Thymus (tissue), 11 donors: ENCODE data around the gene TBC1D2B. TPM values are rescaled to one million over a fixed set of nuclear protein-coding genes. Genes with fewer than 3 reads are reported as not detected.
A peak's percentile ranks its signal among the peaks of the same experiment; 100 is the strongest.

Experiments used
- DNase-seq, 9 donors: peaks; one replicate each; pipeline ENCODE4 v3.0.0-alpha.2; 2013; ENCODE audit warnings: low spot score in 9 of 9, low read depth in 6 of 9, missing footprints in 1 of 9
- H3K27ac ChIP-seq, 2 donors: one replicate each; pipeline ENCODE4 v1.5.1; 2013; ENCODE audit warnings: control low read depth in 1 of 2, low read depth in 1 of 2, low read length in 1 of 2, mild to moderate bottlenecking in 1 of 2, moderate library complexity in 1 of 2
- H3K27me3 ChIP-seq, 2 donors: one replicate each; pipeline ENCODE4 v1.5.1; 2013; ENCODE audit warnings: low read length in 1 of 2; ENCODE audit not compliant: control insufficient read depth in 2 of 2, insufficient read depth in 1 of 2
- H3K36me3 ChIP-seq, 2 donors: one replicate each; pipeline ENCODE4 v1.5.1; 2013; ENCODE audit warnings: low read length in 1 of 2, mild to moderate bottlenecking in 1 of 2, moderate library complexity in 1 of 2; ENCODE audit not compliant: control insufficient read depth in 2 of 2, insufficient read depth in 2 of 2
- H3K4me1 ChIP-seq, 2 donors: one replicate each; pipeline ENCODE4 v1.5.1; 2013; ENCODE audit warnings: low read length in 2 of 2; ENCODE audit not compliant: control insufficient read depth in 2 of 2, insufficient read depth in 2 of 2
- H3K4me3 ChIP-seq, 2 donors: one replicate each; pipeline ENCODE4 v1.5.1; 2013; ENCODE audit warnings: low read length in 2 of 2, control low read depth in 1 of 2, mild to moderate bottlenecking in 1 of 2
- H3K9me3 ChIP-seq, 2 donors: one replicate each; pipeline ENCODE4 v1.5.1; 2013; ENCODE audit warnings: low read length in 1 of 2, mild to moderate bottlenecking in 1 of 2; ENCODE audit not compliant: control insufficient read depth in 2 of 2, insufficient read depth in 1 of 2
- WGBS: extraction: QIAGEN DNeasy Blood & Tissue Kit; methylation state at CpG from one replicate; pipeline ENCODE4 v1.1.7; 2013; 5-methylcytosine and 5-hydroxymethylcytosine counted together
- polyA plus RNA-seq: library from polyadenylated mRNA; stranded (reverse); fragments of 200-250 nt; gene quantifications from one replicate; pipeline ENCODE4 v1.2.3, GENCODE V29; 2013
- total RNA-seq: library from RNA; stranded (reverse); fragments of 120-200 nt; gene quantifications from one replicate; pipeline ENCODE4 v1.2.4, GENCODE V29; 2013
- donor health status: healthy.

Gene TBC1D2B
- total and polyA plus RNA-seq, 2 donors = 20.0 to 32.7 TPM

DNA sequence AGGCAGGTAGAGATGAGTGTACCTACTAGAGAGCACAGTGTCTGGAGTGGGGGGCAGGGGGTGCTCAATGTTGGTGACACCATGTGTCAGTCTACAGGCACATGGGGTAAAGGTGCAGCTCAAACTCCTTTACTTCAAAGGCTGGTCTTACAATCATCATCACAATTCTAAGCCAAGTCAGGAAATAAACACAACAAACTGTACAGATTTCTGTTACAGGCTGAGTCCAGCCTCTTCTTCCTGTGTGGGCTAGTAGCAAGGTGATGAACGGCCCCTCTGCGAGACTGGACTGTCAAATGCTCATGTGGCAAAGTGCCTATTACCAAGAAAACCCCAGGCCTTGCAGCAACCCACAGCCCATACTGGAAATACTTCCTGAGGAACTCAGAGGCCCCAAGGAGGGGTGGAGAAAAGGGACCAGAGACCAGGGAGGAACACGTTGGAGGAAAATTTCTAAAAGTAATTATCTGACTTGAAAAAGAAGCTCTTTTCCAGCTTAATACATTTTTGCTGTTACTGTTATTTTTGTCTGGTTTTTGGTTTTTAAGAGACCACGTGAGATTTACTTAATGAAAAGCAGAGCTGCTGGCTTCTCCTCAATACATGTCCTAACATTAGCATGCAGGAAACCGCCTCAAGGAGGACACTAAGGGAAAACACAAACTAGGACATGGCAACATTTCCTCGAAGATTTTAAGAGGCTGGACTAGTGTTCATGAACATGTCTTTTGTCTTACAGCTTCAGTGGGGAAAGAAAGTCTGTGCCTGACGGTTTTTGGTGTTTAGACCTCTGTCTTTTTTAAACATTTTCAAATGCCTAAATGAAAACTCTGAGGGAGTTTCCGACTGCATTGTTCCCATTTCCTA lies 29.5 kb downstream of the TBC1D2B start:
- H3K36me3 ChIP-seq = peaks cover 14 to 55% of the 10 kb centered on the region in 2 donors
- DNase-seq = peak in 1 of 9 donors; percentile 48
- peak overlapping the region; percentile 85 to 90 for H3K27ac ChIP-seq
- H3K27me3 ChIP-seq = no peaks in the 10 kb centered on the region
- H3K9me3 ChIP-seq = no peaks in the 10 kb centered on the region
- H3K4me1 ChIP-seq = peaks cover 60 to 72% of the 10 kb centered on the region in 2 donors
- WGBS = 38% methylated on average over 8 of the region's 8 CpGs
- no peak overlapping the region for H3K4me3 ChIP-seq

DNA sequence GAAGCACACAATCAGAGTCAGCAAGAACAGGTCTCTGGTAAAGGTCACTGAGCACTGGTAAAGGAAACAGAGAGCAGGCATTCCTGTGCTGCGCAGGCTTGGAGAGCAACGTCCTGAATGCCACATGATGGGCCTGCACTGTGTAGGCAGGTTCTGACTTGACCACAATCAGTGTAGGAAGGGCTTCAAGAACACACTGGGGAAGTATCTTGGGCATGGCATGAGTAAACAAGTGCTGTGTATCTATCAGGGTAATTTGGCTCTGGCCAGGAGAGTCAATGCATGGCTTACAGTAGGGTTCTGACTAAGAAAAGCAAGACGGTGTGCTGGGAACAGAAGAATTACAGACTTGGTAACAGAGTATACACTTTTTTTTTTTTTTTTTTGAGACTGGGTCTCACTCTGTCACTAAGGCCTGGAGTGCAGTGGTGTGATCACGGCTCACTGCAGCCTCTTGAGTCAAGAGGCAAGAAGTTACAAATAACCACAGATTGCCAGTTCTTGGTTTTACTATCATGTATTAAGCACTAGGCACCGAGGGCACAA lies 30.6 kb downstream of the TBC1D2B start:
- peak overlapping the region; percentile 81 to 90 for H3K27ac ChIP-seq
- H3K36me3 ChIP-seq = peaks cover 18 to 54% of the 10 kb centered on the region in 2 donors
- peaks cover 49 to 60% of the 10 kb centered on the region in 2 donors for H3K4me1 ChIP-seq
- no peaks in the 10 kb centered on the region for H3K9me3 ChIP-seq
- H3K27me3 ChIP-seq = no peaks in the 10 kb centered on the region
- WGBS = 68% methylated on average over 5 of the region's 5 CpGs
- DNase-seq = peak in 1 of 9 donors; percentile 34
- H3K4me3 ChIP-seq = no peak overlapping the region

DNA sequence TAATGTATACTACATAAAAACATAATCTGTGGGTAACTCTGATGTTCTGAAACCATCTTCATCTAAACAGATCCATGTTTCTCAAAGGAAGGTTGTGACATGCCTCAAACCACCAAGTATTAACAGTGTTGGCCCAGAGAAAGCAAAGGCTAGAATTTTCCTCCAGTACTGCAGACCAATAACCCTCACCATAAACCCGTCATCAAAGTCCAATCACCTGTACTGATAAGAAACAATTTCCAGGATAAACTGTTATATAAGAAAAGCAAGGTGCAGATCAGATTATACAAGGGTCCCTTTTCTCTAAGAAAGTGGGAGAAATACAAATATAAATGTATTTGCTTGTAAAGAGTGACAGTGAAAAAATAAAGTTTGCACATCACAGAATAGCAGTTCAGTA lies 32.3 kb downstream of the TBC1D2B start:
- no peak for DNase-seq
- Histone ChIP-seq H3K4me3 (no peak overlapping the region), H3K27ac (peak overlapping the region in 1 of 2 donors; percentile 36), H3K27me3 (no peaks in the 10 kb centered on the region), H3K36me3 (peaks cover 19 to 51% of the 10 kb centered on the region in 2 donors), H3K4me1 (peaks cover 35 to 48% of the 10 kb centered on the region in 2 donors), H3K9me3 (no peaks in the 10 kb centered on the region)
- WGBS = 93% methylated on average over 1 of the region's 1 CpG

DNA sequence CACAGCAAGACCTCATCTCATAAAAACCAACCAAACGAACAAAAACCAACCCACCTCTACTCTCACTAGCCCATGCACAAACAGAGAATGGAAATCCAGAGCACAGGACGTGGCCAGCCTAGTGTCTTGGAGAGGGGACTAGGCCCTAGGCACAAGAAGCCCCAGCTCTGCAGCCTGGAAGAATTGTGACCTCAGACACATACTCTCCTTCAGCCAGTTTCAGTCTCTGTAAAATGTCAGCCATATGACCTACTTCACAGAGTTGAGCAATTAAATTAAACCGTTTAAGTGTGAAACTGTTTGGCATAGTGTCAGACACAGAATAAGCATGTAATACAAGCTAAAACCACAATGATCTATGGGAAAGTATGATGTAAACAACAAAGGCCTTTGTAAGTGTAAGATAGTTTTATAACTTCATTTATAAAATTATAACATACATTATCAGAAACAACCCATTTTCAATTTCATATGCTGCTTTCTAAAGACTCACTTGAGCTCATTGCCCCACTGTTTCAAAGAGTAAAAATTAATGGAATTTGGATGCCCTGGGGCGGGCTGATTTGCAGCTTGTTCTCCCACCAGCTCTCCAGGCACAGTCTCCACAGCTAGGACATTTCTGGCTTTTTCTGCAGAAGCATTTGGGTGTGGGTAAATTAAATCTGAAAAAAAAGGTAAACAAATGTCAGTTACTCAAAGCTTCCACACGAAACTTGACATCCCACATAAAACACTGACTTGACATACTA lies 32.9 kb downstream of the TBC1D2B start:
- Histone ChIP-seq H3K9me3 (no peaks in the 10 kb centered on the region), H3K36me3 (peaks cover 23 to 54% of the 10 kb centered on the region in 2 donors), H3K27ac (peak overlapping the region; percentile 70 to 81), H3K27me3 (no peaks in the 10 kb centered on the region), H3K4me3 (no peak overlapping the region), H3K4me1 (peaks cover 30 to 48% of the 10 kb centered on the region in 2 donors)
- 67% methylated on average over 5 of the region's 5 CpGs for WGBS
- DNase-seq = peak in 1 of 9 donors; percentile 38

- no peak overlapping the region for H3K4me3 ChIP-seq
- H3K27me3 ChIP-seq = no peaks in the 10 kb centered on the region
- H3K4me1 ChIP-seq = peaks cover 23 to 48% of the 10 kb centered on the region in 2 donors
- H3K9me3 ChIP-seq = no peaks in the 10 kb centered on the region
- no peak for DNase-seq
- 96% methylated on average over 3 of the region's 3 CpGs for WGBS
- H3K27ac ChIP-seq = no peak overlapping the region
- peaks cover 27 to 60% of the 10 kb centered on the region in 2 donors for H3K36me3 ChIP-seq
Observed at GRCh38 chr15:78041946-78042345, 35.6 kb downstream of the TBC1D2B start.

- Histone ChIP-seq H3K36me3 (peaks cover 24 to 64% of the 10 kb centered on the region in 2 donors), H3K27ac (no peak overlapping the region), H3K9me3 (no peaks in the 10 kb centered on the region), H3K4me1 (peaks cover 27 to 53% of the 10 kb centered on the region in 2 donors), H3K27me3 (no peaks in the 10 kb centered on the region), H3K4me3 (no peak overlapping the region)
- 3% methylated on average over 1 of the region's 1 CpG for WGBS
- no peak for DNase-seq
Observed at GRCh38 chr15:78040653-78041244, 36.8 kb downstream of the TBC1D2B start.

DNA sequence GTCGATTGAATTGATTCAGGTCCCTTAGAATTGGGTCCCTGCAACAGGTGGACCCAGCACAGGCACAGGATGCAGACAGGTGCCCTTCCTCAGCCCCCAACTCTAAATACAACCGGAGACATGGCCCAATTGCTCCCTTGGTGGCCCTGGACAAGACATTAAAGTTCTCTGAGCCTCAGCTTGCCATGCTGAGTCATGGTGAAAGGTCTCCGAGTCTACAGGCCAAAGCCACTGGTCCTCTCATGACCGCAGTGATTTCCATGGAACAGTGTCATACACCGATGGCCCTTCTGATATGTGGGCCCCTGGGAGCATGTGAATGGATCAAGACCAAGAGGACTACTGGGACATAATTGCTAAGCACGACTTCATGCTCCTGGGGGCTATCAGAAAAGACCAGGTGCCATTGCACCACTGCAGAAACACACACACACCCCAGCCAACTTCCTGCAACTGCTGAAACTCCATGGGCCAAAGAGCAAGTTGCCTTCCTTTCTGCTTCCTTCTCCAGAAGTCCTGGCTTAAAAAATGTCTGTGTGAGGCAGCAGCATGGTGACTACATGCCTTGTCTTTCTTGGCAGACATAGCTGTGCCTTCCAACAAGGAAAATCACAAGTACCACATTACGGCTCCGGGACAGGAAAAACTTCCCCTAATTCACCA lies 38.8 kb downstream of the TBC1D2B start:
- Histone ChIP-seq H3K27me3 (no peaks in the 10 kb centered on the region), H3K36me3 (peaks cover 18 to 56% of the 10 kb centered on the region in 2 donors), H3K27ac (peak overlapping the region; percentile 32 to 69), H3K4me1 (peaks cover 47 to 69% of the 10 kb centered on the region in 2 donors), H3K9me3 (no peaks in the 10 kb centered on the region), H3K4me3 (no peak overlapping the region)
- no peak for DNase-seq
- 90% methylated on average over 8 of the region's 8 CpGs for WGBS

GRCh38 chr15:78037779-78038305 lies 39.7 kb downstream of the TBC1D2B start:
- Histone ChIP-seq H3K27me3 (no peaks in the 10 kb centered on the region), H3K4me3 (no peak overlapping the region), H3K36me3 (peaks cover 17 to 49% of the 10 kb centered on the region in 2 donors), H3K27ac (peak overlapping the region; percentile 32 to 69), H3K4me1 (peaks cover 47 to 71% of the 10 kb centered on the region in 2 donors), H3K9me3 (no peaks in the 10 kb centered on the region)
- DNase-seq = peak in 1 of 9 donors; percentile 62
- 14% methylated on average over 4 of the region's 4 CpGs for WGBS
